H9 (cell line): ENCODE measurements around the gene PRAME. TPM values are rescaled to one million over a fixed set of nuclear protein-coding genes. Genes with fewer than 3 reads are reported as not detected.

Experiments
- DNase-seq: peaks from one replicate; pipeline ENCODE4 v3.0.0-alpha.2; 2017
- H2AFZ ChIP-seq: one replicate; pipeline ENCODE4 v1.6.1; 2013; ENCODE audit warnings: mild to moderate bottlenecking, low read length, control low read depth, moderate library complexity
- H2AK5ac ChIP-seq: 2 replicates; pipeline ENCODE4 v1.6.1; 2013; ENCODE audit warnings: low read length, control low read depth, mixed read lengths; ENCODE audit not compliant: insufficient read length
- H2BK120ac ChIP-seq: one replicate; pipeline ENCODE4 v1.6.1; 2013; ENCODE audit warnings: low read depth, mild to moderate bottlenecking, low read length, control low read depth, inconsistent platforms; ENCODE audit not compliant: poor library complexity, severe bottlenecking
- H2BK12ac ChIP-seq: 2 replicates; pipeline ENCODE4 v1.6.1; 2013; ENCODE audit warnings: low read length, control low read depth, mixed read lengths, low read depth; ENCODE audit not compliant: insufficient read length
- H2BK15ac ChIP-seq: 2 replicates; pipeline ENCODE4 v1.6.1; 2013; ENCODE audit warnings: low read depth, low read length, control low read depth
- H2BK20ac ChIP-seq: one replicate; pipeline ENCODE4 v1.6.1; 2013; ENCODE audit warnings: low read depth, mild to moderate bottlenecking, low read length, control low read depth, inconsistent platforms; ENCODE audit not compliant: poor library complexity, severe bottlenecking
- H2BK5ac ChIP-seq: 2 replicates; pipeline ENCODE4 v1.6.1; 2013; ENCODE audit warnings: low read length, control low read depth, mixed read lengths; ENCODE audit not compliant: insufficient read length
- H3K14ac ChIP-seq: 2 replicates; pipeline ENCODE4 v1.6.1; 2013; ENCODE audit warnings: low read length, control low read depth; ENCODE audit not compliant: insufficient read depth
- H3K18ac ChIP-seq: 2 replicates; pipeline ENCODE4 v1.6.1; 2013; ENCODE audit warnings: low read depth, mild to moderate bottlenecking, mixed read lengths, low read length, control low read depth; ENCODE audit not compliant: insufficient read length
- H3K23ac ChIP-seq: 2 replicates; pipeline ENCODE4 v1.6.1; 2013; ENCODE audit warnings: low read length, control low read depth, mixed read lengths, low read depth; ENCODE audit not compliant: insufficient read length
- H3K23me2 ChIP-seq: 2 replicates; pipeline ENCODE4 v1.6.1; 2013; ENCODE audit warnings: low read depth, mild to moderate bottlenecking, mixed read lengths, low read length, control low read depth; ENCODE audit not compliant: insufficient read length, poor library complexity, severe bottlenecking
- H3K27ac ChIP-seq: 2 replicates; pipeline ENCODE4 v1.5.1; 2013; ENCODE audit warnings: low read length, control low read depth, mixed read lengths, low read depth; ENCODE audit not compliant: insufficient read length
- H3K27me3 ChIP-seq: 2 replicates; pipeline ENCODE4 v1.6.1; 2013; ENCODE audit warnings: low read length, control low read depth, inconsistent platforms; ENCODE audit not compliant: insufficient read depth
- H3K4ac ChIP-seq: 2 replicates; pipeline ENCODE4 v1.6.1; 2013; ENCODE audit warnings: low read depth, mild to moderate bottlenecking, control low read depth, inconsistent platforms, low read length, moderate library complexity
- H3K4me1 ChIP-seq: 2 replicates; pipeline ENCODE4 v1.6.1; 2013; ENCODE audit warnings: low read length, control low read depth, inconsistent platforms; ENCODE audit not compliant: insufficient read depth
- H3K4me2 ChIP-seq: 2 replicates; pipeline ENCODE4 v1.6.1; 2013; ENCODE audit warnings: low read length, control low read depth, mixed read lengths; ENCODE audit not compliant: insufficient read length, insufficient read depth
- H3K56ac ChIP-seq: 2 replicates; pipeline ENCODE4 v1.6.1; 2013; ENCODE audit warnings: low read depth, mild to moderate bottlenecking, mixed read lengths, low read length, control low read depth; ENCODE audit not compliant: insufficient read length
- H3K79me1 ChIP-seq: 2 replicates; pipeline ENCODE4 v1.6.1; 2013; ENCODE audit warnings: low read depth, mild to moderate bottlenecking, moderate library complexity, low read length, control low read depth, inconsistent platforms; ENCODE audit not compliant: insufficient read depth, poor library complexity, severe bottlenecking
- H3K79me2 ChIP-seq: 2 replicates; pipeline ENCODE4 v1.6.1; 2013; ENCODE audit warnings: low read length, control low read depth, inconsistent platforms; ENCODE audit not compliant: insufficient read depth
- H3K9ac ChIP-seq: 2 replicates; pipeline ENCODE4 v1.6.1; 2013; ENCODE audit warnings: low read length, control low read depth, mixed read lengths; ENCODE audit not compliant: insufficient read length; ENCODE audit errors: extremely low read depth
- H3K9me3 ChIP-seq: one replicate; pipeline ENCODE4 v1.6.1; 2013; ENCODE audit warnings: low read depth, low read length, inconsistent platforms; ENCODE audit not compliant: control insufficient read depth
- H3T11ph ChIP-seq: one replicate; pipeline ENCODE4 v1.6.1; 2013; ENCODE audit warnings: mild to moderate bottlenecking, low read length, control low read depth, inconsistent platforms
- H4K20me1 ChIP-seq: one replicate; pipeline ENCODE4 v1.6.1; 2013; ENCODE audit not compliant: control insufficient read depth, insufficient read length, insufficient read depth
- H4K5ac ChIP-seq: 2 replicates; pipeline ENCODE4 v1.6.1; 2013; ENCODE audit warnings: low read depth, mild to moderate bottlenecking, mixed read lengths, low read length, control low read depth; ENCODE audit not compliant: insufficient read length
- H4K8ac ChIP-seq: replicated peaks from 2 replicates; pipeline ENCODE4 v1.6.1; 2013; ENCODE audit warnings: low read length, control low read depth, mixed read lengths, low read depth; ENCODE audit not compliant: insufficient read length
- H4K91ac ChIP-seq: 2 replicates; pipeline ENCODE4 v1.6.1; 2013; ENCODE audit warnings: low read depth, mild to moderate bottlenecking, moderate library complexity, mixed read lengths, low read length, control low read depth; ENCODE audit not compliant: insufficient read length
- H3K27ac Mint-ChIP-seq, 3 experiments: 2 replicates in 2 of 3; 3 replicates in 1 of 3; pipeline ENCODE4 v1.8.0; 2020 to 2021; ENCODE audit warnings: mixed read lengths in 3 of 3, mild to moderate bottlenecking in 1 of 3, moderate library complexity in 1 of 3
- H3K27me3 Mint-ChIP-seq: 2 replicates; pipeline ENCODE4 v1.8.0; 2021; ENCODE audit warnings: low read depth, mild to moderate bottlenecking, moderate library complexity, mixed read lengths
- H3K36me3 Mint-ChIP-seq, 3 experiments: 2 replicates in 2 of 3; 3 replicates in 1 of 3; pipeline ENCODE4 v1.8.0; 2020 to 2021; ENCODE audit warnings: low read depth in 3 of 3, mixed read lengths in 3 of 3; ENCODE audit not compliant: insufficient read depth in 1 of 3
- H3K4me1 Mint-ChIP-seq, 2 experiments: 2 replicates each; pipeline ENCODE4 v1.8.0; 2020; ENCODE audit warnings: mixed read lengths in 2 of 2
- H3K4me3 Mint-ChIP-seq, 2 experiments: 2 replicates in 1 of 2; 3 replicates in 1 of 2; pipeline ENCODE4 v1.8.0; 2020 to 2021; ENCODE audit warnings: mild to moderate bottlenecking in 2 of 2, mixed read lengths in 2 of 2, moderate library complexity in 1 of 2
- H3K9me3 Mint-ChIP-seq, 2 experiments: 2 replicates in 1 of 2; 3 replicates in 1 of 2; pipeline ENCODE4 v1.8.0; 2020; ENCODE audit warnings: mild to moderate bottlenecking in 2 of 2, mixed read lengths in 2 of 2, moderate library complexity in 1 of 2
- CTCF ChIP-seq: fragments of 200-600 bp; sonication (generic); conservative IDR thresholded peaks from 3 replicates; pipeline ENCODE4 v1.8.0; 2021; ENCODE audit warnings: antibody characterized with exemption, mild to moderate bottlenecking
- WGBS: extraction: QIAGEN DNeasy Blood & Tissue Kit; methylation state at CpG from one replicate; pipeline ENCODE4 v1.1.7; 2013; ENCODE audit warnings: missing lambda C conversion rate, low lambda C conversion rate, mixed read lengths; ENCODE audit not compliant: insufficient read length; ENCODE audit errors: extremely low coverage; 5-methylcytosine and 5-hydroxymethylcytosine counted together
- total RNA-seq: library from RNA; stranded (reverse); gene quantifications from 2 replicates; pipeline ENCODE4 v1.2.1, GENCODE V29; 2021

PRAME gene
- total RNA-seq, 1 experiment from 2014 or later = 0.31 TPM

GRCh38 chr22:22548910-22549309 lies 10.2 kb downstream of the PRAME start:
- no peak overlapping the region for H2BK12ac ChIP-seq
- H3K36me3 Mint-ChIP-seq = no peaks in the 10 kb centered on the region
- no peaks in the 10 kb centered on the region for H4K20me1 ChIP-seq

More at GRCh38 chr22:22548910-22549309, 10.2 kb downstream of the PRAME start:
- no peak overlapping the region for H3K23ac ChIP-seq
- no peak overlapping the region for H2AFZ ChIP-seq
- H3K4me2 ChIP-seq = no peak overlapping the region
- no peak overlapping the region for H3K56ac ChIP-seq
- Mint-ChIP-seq H3K27ac (no peak overlapping the region), H3K27me3 (peaks cover 97% of the 10 kb centered on the region), H3K9me3 (no peaks in the 10 kb centered on the region), H3K4me3 (no peak overlapping the region), H3K4me1 (no peaks in the 10 kb centered on the region)
- H3K79me1 ChIP-seq = no peaks in the 10 kb centered on the region
- H2AK5ac ChIP-seq = no peak overlapping the region
- no peak overlapping the region for H4K91ac ChIP-seq
- no peak overlapping the region for H3K4ac ChIP-seq
- no peak overlapping the region for H4K8ac ChIP-seq
- H3K4me1 ChIP-seq = no peaks in the 10 kb centered on the region
- no peak for DNase-seq
- H2BK120ac ChIP-seq = no peak overlapping the region
- no peak overlapping the region for H3K14ac ChIP-seq
- no CpG with 5 or more reads among the region's 1 CpG for WGBS
- H3K27ac ChIP-seq = no peak overlapping the region
- H2BK20ac ChIP-seq = no peak overlapping the region
- H3K9ac ChIP-seq = no peak overlapping the region
- H3K27me3 ChIP-seq = peaks cover 38% of the 10 kb centered on the region; the same call in 1 of the 2 replicates
- no peak overlapping the region for H2BK15ac ChIP-seq
- H4K5ac ChIP-seq = no peak overlapping the region
- no peaks in the 10 kb centered on the region for H3K9me3 ChIP-seq
- H2BK5ac ChIP-seq = no peak overlapping the region
- H3K18ac ChIP-seq = no peak overlapping the region
- no peaks in the 10 kb centered on the region for H3K23me2 ChIP-seq
- TF ChIP-seq CTCF = no peak
- no peaks in the 10 kb centered on the region for H3K79me2 ChIP-seq
- no peak overlapping the region for H3T11ph ChIP-seq
